BLaER1 treated with 17β-estradiol and CSF1 and Interleukin-3, amounts not matched to agents 10 nM and 100 nM (cell line): Measurements from ENCODE around the gene UBE2V1.

Experiments used
- H3K27ac ChIP-seq, 11 experiments: shearing (Covaris generic); formaldehyde crosslinking; 2 replicates each; pipeline ENCODE4 v1.8.1; 2022
- H3K27me3 ChIP-seq, 11 experiments: shearing (Covaris generic); formaldehyde crosslinking; 2 replicates each; pipeline ENCODE4 v1.8.1; 2022
- H3K36me3 ChIP-seq, 11 experiments: shearing (Covaris generic); formaldehyde crosslinking; 2 replicates each; pipeline ENCODE4 v1.8.1; 2022
- H3K4me1 ChIP-seq, 10 experiments: shearing (Covaris generic); formaldehyde crosslinking; 2 replicates each; pipeline ENCODE4 v1.8.1; 2022
- H3K4me2 ChIP-seq, 11 experiments: shearing (Covaris generic); formaldehyde crosslinking; 2 replicates each; pipeline ENCODE4 v1.8.1; 2022
- H3K4me3 ChIP-seq, 10 experiments: shearing (Covaris generic); formaldehyde crosslinking; 2 replicates each; pipeline ENCODE4 v1.8.1; 2022
- H3K9ac ChIP-seq, 11 experiments: shearing (Covaris generic); formaldehyde crosslinking; 2 replicates each; pipeline ENCODE4 v1.8.1; 2022
- H3K9me3 ChIP-seq, 11 experiments: shearing (Covaris generic); formaldehyde crosslinking; replicated peaks in 1 of 11; 2 replicates each; pipeline ENCODE4 v1.8.1; 2022
- H4K20me1 ChIP-seq, 11 experiments: shearing (Covaris generic); formaldehyde crosslinking; 2 replicates each; pipeline ENCODE4 v1.8.1; 2022
- Cebpa-rat ChIP-seq, 11 experiments: shearing (Covaris generic); IDR thresholded peaks; 2 replicates each; pipeline ENCODE4 v1.8.1; 2022

UBE2V1 gene

DNA sequence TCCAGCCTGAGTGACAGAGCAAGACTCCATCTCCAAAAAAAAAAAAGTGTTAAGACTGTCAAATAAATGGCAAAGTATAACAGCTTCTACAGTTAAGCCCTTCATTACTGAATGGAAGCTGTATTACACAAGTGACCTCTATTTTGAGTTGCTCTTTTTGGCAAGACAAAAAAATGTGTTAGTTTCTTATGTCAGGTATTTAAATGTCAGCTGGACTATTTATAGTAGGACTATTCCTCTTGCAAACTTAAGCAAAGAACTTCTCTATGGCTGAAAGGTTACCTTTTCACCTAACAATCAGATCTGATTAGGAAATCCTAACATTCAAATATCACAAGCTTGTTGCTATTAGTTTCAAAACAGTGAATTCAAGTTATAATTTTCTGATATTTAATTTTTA lies 12.4 kb downstream of the UBE2V1 start:
- no peak overlapping the region for H3K4me3 ChIP-seq
- H3K36me3 ChIP-seq = peaks cover 55 to 92% (median 66%) of the 10 kb centered on the region in 11 experiments
- H3K4me2 ChIP-seq = 0 out of 22 replicates have a peak overlapping the region, but pooled peaks of 1 of the 11 experiments have one; percentile 41
- H3K9ac ChIP-seq = no peak overlapping the region
- peaks cover 0 to 62% (median 41%) of the 10 kb centered on the region in 10 experiments; a peak in 16 of 20 replicates for H3K4me1 ChIP-seq
- H3K27ac ChIP-seq = no peak overlapping the region
- H3K27me3 ChIP-seq = no peaks in the 10 kb centered on the region
- no peak for TF ChIP-seq Cebpa-rat (IDR thresholded peaks at IDR 0.05)
- H3K9me3 ChIP-seq = no peaks in the 10 kb centered on the region
- H4K20me1 ChIP-seq = peaks cover 97 to 100% (median 100%) of the 10 kb centered on the region in 11 experiments

DNA sequence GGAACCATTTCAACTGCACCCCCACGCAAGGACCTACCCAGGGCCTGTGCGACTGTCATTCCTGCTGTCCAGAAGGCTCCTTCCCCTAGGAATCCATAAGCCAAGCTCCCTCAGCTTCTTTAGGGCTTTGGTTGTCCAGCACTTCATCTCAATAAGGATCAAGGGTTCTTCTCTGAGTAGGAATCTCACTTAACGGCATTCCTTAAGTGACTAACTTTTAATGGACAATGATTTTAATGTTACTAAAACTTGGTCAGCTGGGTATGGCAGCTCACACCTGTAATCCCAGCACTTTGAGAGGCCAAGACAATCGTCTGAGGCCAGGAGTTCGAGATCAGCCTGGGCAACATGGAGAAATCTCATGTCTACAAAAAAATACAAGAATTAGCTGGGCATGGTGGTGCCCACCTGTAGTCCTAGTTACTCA lies 13.4 kb downstream of the UBE2V1 start:
- Histone ChIP-seq H3K4me2 (no peak overlapping the region), H3K9ac (0 out of 22 replicates have a peak overlapping the region, but pooled peaks of 1 of the 11 experiments have one; percentile 30), H3K36me3 (peaks cover 65 to 94% (median 75%) of the 10 kb centered on the region in 11 experiments), H3K4me3 (no peak overlapping the region), H3K27ac (no peak overlapping the region), H3K9me3 (no peaks in the 10 kb centered on the region), H4K20me1 (peaks cover 89 to 100% (median 100%) of the 10 kb centered on the region in 11 experiments), H3K27me3 (no peaks in the 10 kb centered on the region), H3K4me1 (peaks cover 0 to 55% (median 37%) of the 10 kb centered on the region in 10 experiments; a peak in 16 of 20 replicates)
- no peak for TF ChIP-seq Cebpa-rat (IDR thresholded peaks at IDR 0.05)

DNA sequence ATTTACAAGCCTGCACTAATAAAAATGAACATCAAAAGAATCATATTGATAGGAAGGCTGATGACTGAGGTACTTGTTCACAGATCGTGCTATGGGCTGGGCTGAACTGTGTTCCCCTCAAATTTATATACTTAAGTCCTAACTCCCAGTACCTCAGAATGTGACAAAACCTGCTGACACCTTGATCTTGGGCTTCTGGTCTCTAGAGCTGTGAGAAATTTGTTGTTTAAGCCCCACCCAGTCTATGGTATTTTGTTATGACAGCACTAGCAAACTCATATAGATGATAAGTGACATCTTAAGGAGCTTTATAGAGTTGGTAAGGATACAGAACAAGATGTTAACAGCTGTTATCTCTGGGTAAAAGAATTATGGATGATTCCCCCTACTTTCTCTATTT lies 13.8 kb downstream of the UBE2V1 start:
- no peak overlapping the region for H3K27ac ChIP-seq
- H3K4me3 ChIP-seq = no peak overlapping the region
- no peak overlapping the region for H3K4me2 ChIP-seq
- peaks cover 86 to 99% (median 98%) of the 10 kb centered on the region in 11 experiments for H4K20me1 ChIP-seq
- no peaks in the 10 kb centered on the region for H3K9me3 ChIP-seq
- TF ChIP-seq Cebpa-rat (IDR thresholded peaks at IDR 0.05) = no peak
- no peaks in the 10 kb centered on the region for H3K27me3 ChIP-seq
- peaks cover 0 to 50% (median 33%) of the 10 kb centered on the region in 10 experiments; a peak in 16 of 20 replicates for H3K4me1 ChIP-seq
- H3K36me3 ChIP-seq = peaks cover 68 to 94% (median 79%) of the 10 kb centered on the region in 11 experiments
- H3K9ac ChIP-seq = 0 out of 22 replicates have a peak overlapping the region, but pooled peaks of 1 of the 11 experiments have one; percentile 30

DNA sequence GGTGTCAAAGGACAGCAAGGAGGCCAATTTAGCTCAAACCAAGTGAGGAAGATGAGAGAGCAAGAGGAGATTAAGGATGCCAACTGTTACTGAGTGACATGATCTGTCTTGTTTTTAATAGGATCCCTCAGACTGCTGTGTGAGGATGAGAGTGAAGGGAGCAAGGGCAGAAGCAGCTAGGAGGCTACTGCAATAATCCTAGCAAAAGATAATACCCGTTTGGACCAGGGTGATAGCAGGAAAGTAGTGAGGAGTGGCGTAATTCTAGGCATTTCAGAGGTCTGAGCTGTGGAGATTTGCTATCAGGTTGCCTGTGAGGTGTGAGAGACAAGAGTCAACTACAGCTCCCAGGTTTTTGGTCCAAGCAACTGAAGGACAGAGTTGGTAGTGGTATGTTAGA lies 14.7 kb downstream of the UBE2V1 start:
- no peak for TF ChIP-seq Cebpa-rat (IDR thresholded peaks at IDR 0.05)
- peaks cover 72 to 93% (median 80%) of the 10 kb centered on the region in 11 experiments for H3K36me3 ChIP-seq
- H3K4me1 ChIP-seq = peaks cover 0 to 46% (median 27%) of the 10 kb centered on the region in 10 experiments; a peak in 16 of 20 replicates
- peaks cover 82 to 95% (median 94%) of the 10 kb centered on the region in 11 experiments for H4K20me1 ChIP-seq
- no peaks in the 10 kb centered on the region for H3K9me3 ChIP-seq
- H3K27ac ChIP-seq = no peak overlapping the region
- no peak overlapping the region for H3K4me3 ChIP-seq
- H3K9ac ChIP-seq = no peak overlapping the region
- no peaks in the 10 kb centered on the region for H3K27me3 ChIP-seq
- no peak overlapping the region for H3K4me2 ChIP-seq

DNA sequence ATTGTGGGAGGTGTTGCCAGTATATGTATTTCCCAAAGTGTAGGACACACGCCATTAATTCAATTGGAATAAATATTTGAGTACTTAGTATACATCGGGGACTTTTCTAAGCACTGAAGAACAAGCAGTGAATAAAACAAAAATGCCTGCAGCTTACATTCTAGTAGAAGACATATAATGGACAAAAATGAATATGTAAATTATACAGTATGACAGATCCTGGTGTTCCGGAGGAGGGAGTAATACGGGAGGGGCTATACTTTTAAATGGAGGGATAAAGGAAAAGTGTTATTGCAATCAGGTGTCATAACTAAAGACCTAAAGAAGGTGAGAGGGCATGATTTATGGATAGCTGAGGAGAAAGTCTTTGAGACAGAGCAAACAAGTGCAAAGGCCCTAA lies 15.1 kb downstream of the UBE2V1 start:
- Histone ChIP-seq H3K4me2 (no peak overlapping the region), H3K36me3 (peaks cover 74 to 93% (median 81%) of the 10 kb centered on the region in 11 experiments), H3K9ac (no peak overlapping the region), H3K9me3 (no peaks in the 10 kb centered on the region), H3K27ac (no peak overlapping the region), H3K4me3 (no peak overlapping the region), H4K20me1 (peaks cover 81 to 95% (median 94%) of the 10 kb centered on the region in 11 experiments), H3K27me3 (no peaks in the 10 kb centered on the region), H3K4me1 (peaks cover 0 to 43% (median 24%) of the 10 kb centered on the region in 10 experiments; a peak in 16 of 20 replicates)
- no peak for TF ChIP-seq Cebpa-rat (IDR thresholded peaks at IDR 0.05)

DNA sequence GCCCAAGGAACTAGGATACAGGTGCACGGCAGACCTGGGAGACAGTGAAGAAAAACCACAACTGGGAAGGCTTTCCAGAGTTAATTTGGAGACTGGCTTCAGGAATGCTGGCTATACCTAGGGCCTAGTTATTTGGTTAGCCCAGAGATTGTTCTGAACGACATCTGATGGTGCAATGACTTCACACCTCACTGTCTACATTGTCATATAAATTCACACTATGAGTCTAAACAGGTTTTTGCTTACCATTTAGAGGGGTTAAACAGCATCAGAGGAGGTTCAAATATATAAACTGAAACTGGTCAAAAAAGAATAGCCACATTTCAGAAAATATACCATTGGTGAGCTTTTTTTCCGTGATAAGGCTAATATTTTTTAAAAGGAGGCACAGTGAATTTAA lies 16.7 kb downstream of the UBE2V1 start:
- H3K4me1 ChIP-seq = peaks cover 0 to 27% (median 9%) of the 10 kb centered on the region in 10 experiments; a peak in 14 of 20 replicates
- no peak overlapping the region for H3K4me2 ChIP-seq
- H3K27me3 ChIP-seq = no peaks in the 10 kb centered on the region
- H4K20me1 ChIP-seq = peaks cover 79 to 95% (median 94%) of the 10 kb centered on the region in 11 experiments
- TF ChIP-seq Cebpa-rat (IDR thresholded peaks at IDR 0.05) = no peak
- H3K36me3 ChIP-seq = peaks cover 79 to 96% (median 85%) of the 10 kb centered on the region in 11 experiments
- no peak overlapping the region for H3K9ac ChIP-seq
- H3K9me3 ChIP-seq = no peaks in the 10 kb centered on the region
- H3K4me3 ChIP-seq = no peak overlapping the region
- no peak overlapping the region for H3K27ac ChIP-seq

DNA sequence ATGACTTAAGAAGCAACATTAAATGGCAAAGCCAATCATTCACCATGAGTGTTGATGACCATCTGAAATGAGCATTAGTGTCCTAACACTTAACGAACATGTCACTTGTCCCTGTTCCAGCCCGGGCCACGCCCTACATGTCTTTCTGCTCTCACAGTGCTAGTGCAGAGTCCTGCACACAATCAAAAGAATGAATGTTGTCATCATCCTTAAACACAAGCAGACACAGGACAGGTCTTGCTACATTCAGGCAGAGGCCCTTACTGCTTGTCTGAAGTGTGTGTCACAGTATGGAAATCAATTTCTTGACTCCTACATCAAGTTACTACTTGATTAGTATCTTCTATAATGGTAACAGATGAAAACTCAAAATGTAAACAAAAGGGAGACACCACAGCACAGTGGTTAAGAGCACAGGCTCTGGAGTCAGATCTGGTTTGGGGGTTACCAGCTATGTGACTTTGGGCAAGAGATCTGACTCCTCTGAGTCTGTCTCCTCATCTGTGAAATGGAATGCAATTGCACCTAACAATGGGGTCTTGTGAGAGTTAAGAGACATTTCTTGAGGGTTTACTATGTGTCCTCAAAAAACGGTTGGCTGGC lies 17.4 kb downstream of the UBE2V1 start:
- H3K36me3 ChIP-seq = peaks cover 85 to 96% (median 92%) of the 10 kb centered on the region in 11 experiments
- H3K4me2 ChIP-seq = no peak overlapping the region
- H3K27ac ChIP-seq = no peak overlapping the region
- H4K20me1 ChIP-seq = peaks cover 77 to 95% (median 94%) of the 10 kb centered on the region in 11 experiments
- TF ChIP-seq Cebpa-rat (IDR thresholded peaks at IDR 0.05) = no peak
- no peaks in the 10 kb centered on the region for H3K9me3 ChIP-seq
- no peak overlapping the region for H3K4me3 ChIP-seq
- peaks cover 0 to 21% (median 5%) of the 10 kb centered on the region in 10 experiments; a peak in 7 of 20 replicates for H3K4me1 ChIP-seq
- no peak overlapping the region; a peak in 1 of 22 replicates for H3K9ac ChIP-seq
- H3K27me3 ChIP-seq = no peaks in the 10 kb centered on the region

DNA sequence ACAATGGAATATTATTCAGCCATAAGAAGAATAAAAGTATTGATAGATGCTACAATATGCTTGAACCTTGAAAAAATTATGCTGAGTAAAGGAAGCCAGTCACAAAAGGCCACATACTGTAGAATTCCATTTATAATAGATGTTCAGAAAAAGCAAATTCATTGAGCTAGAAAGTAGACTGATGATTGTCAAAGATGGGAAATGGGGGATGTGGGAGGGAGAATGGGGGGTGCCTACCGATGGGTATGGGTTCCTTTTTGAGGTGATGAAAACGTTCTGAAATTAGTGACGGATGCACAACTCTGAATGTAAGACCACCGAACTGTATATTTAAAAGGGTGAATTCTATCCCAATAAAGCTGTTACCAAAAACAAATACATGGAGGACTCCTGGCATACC lies 18.4 kb downstream of the UBE2V1 start:
- peaks cover 77 to 95% (median 93%) of the 10 kb centered on the region in 11 experiments for H4K20me1 ChIP-seq
- H3K4me3 ChIP-seq = no peak overlapping the region
- no peak overlapping the region for H3K4me2 ChIP-seq
- H3K9ac ChIP-seq = no peak overlapping the region
- peaks cover 77 to 96% (median 93%) of the 10 kb centered on the region in 11 experiments for H3K36me3 ChIP-seq
- no peak overlapping the region for H3K27ac ChIP-seq
- peaks cover 0 to 14% (median under 1%) of the 10 kb centered on the region in 10 experiments; a peak in 5 of 20 replicates for H3K4me1 ChIP-seq
- H3K27me3 ChIP-seq = no peaks in the 10 kb centered on the region
- H3K9me3 ChIP-seq = no peaks in the 10 kb centered on the region
- no peak for TF ChIP-seq Cebpa-rat (IDR thresholded peaks at IDR 0.05)

DNA sequence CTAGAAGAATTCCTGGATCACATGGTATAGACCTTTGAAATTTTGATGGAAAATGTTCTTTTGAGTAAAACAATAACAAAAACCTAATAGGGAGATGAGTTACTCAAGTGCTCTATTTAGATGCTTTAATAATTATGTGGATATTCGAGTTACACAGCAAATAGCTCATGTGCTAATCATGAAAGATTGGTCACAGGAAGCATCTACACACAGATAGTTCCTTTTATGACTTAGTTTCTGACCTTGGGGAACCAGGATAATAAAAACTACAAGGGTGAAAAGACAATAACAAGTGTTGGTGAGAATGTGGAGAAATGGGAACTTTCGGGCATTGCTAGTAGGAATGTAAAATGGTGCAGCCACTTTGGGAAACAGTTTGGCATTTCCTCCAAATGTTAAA lies 19.7 kb downstream of the UBE2V1 start:
- Histone ChIP-seq H3K27me3 (no peaks in the 10 kb centered on the region), H3K9me3 (no peaks in the 10 kb centered on the region), H4K20me1 (peaks cover 72 to 95% (median 91%) of the 10 kb centered on the region in 11 experiments), H3K4me3 (no peak overlapping the region), H3K9ac (no peak overlapping the region), H3K36me3 (peaks cover 76 to 96% (median 93%) of the 10 kb centered on the region in 11 experiments), H3K4me1 (peaks cover 0 to 14% (median 3%) of the 10 kb centered on the region in 10 experiments; a peak in 9 of 20 replicates), H3K27ac (no peak overlapping the region), H3K4me2 (no peak overlapping the region)
- TF ChIP-seq Cebpa-rat (IDR thresholded peaks at IDR 0.05) = no peak
